ENCODE results near the gene ABCF3.

- TF ChIP-seq POLR2A (IDR thresholded peaks at IDR 0.05) (no peak), CTCF (IDR thresholded peaks at IDR 0.05) (no peak)
Measured at GRCh38 chr3:184164648-184165330, 21.2 kb upstream of the ABCF3 start.
